BJ (cell line): ENCODE data around the gene ABHD8. TPM values are rescaled to one million over a fixed set of nuclear protein-coding genes. Genes with fewer than 3 reads are reported as not detected.

ENCODE experiments used
- CTCF ChIA-PET: fragments of 350-600 bp; formaldehyde crosslinking; extraction: SDS; loops from one replicate; lab custom pipeline; 2021; ENCODE audit warnings: antibody characterized with exemption, inconsistent platforms; lab: Yijun Ruan, JAX
- POLR2A ChIA-PET: fragments of 300-600 bp; sonication (Branson Sonifier 250); formaldehyde crosslinking; extraction: SDS; loops from one replicate; lab custom pipeline; 2021; ENCODE audit warnings: antibody characterized with exemption; lab: Charles Lee
- DNase-seq: peaks from one replicate; pipeline ENCODE4 v3.0.0-alpha.2; 2011; ENCODE audit warnings: low read depth
- H3K27me3 ChIP-seq: 2 replicates; pipeline ENCODE4 v1.6.0; 2011; ENCODE audit warnings: low read length; ENCODE audit not compliant: control insufficient read depth, insufficient read depth
- H3K36me3 ChIP-seq: 2 replicates; pipeline ENCODE4 v1.5.1; 2011; ENCODE audit warnings: low read length; ENCODE audit not compliant: control insufficient read depth, insufficient read depth
- H3K4me3 ChIP-seq: 2 replicates; pipeline ENCODE4 v1.5.1; 2011; ENCODE audit warnings: low read depth, mild to moderate bottlenecking, control low read depth, low read length
- CTCF ChIP-seq: IDR thresholded peaks from 2 replicates; pipeline ENCODE4 v1.5.1; 2011; ENCODE audit warnings: low read depth, mild to moderate bottlenecking, control low read depth, inconsistent platforms, low read length, moderate library complexity; ENCODE audit not compliant: insufficient read depth
- polyA plus RNA-seq: library from polyadenylated mRNA; depleted of rRNA; stranded (reverse); fragments of >200 nt; gene quantifications from 2 replicates; pipeline ENCODE4 v1.2.3, GENCODE V29; 2011

The ABHD8 gene
- polyA plus RNA-seq, 1 experiment: 11.0 TPM

DNA sequence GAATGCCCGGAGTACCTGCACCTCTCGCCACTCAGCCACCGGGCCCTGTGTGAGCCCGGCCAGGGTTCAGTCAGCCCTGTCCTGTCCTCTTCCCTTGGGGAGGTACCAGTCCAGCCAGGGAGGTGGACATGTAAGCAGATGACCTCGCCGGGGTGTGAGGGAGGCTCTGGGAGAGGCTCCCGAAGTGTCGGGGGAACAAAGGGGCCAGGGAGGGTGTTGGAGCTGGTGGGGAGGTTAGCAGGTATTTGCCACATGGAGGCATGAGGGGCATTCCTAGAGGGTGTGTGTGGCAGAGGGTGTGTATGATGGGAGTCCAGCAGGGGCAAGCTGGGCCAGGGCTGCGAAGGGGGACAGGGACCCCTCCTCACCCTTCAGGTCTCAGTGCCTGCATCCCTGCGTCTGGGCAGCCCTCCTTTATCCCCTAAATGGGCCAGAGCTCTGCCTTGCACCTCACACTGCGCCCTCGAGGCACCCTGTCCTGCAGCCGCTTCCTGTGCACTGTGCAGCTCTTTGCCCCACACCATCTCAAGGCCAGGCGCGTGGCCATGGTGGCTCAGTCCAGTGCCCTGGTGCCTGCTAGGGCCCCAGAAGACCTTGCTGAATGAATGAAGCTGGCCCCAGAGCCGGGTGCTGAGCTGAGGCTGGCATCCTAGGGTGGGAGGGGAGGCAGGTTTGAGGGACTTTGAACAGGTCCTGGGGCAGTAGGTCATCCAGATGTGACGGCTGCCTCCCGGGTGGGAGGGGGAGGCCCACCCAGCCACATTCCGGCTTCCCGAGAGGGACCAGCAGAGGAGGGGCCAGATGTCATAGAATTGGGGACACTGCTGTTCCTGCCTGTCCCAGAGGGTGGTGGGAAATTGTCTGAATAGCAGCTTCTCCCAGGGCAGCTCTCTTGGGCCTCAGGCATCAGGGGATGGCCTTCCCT lies 9.2 kb upstream of the ABHD8 start:
- DNase-seq: no peak
- Histone ChIP-seq H3K4me3 (no peak overlapping the region), H3K27me3 (no peaks in the 10 kb centered on the region), H3K36me3 (peaks cover 16% of the 10 kb centered on the region)
- no peak for TF ChIP-seq CTCF
- ChIA-PET CTCF (interaction anchor here (1.0 to 1.1 kb wide), 2 partner anchors 73 kb away, joined by 3 to 5 read pairs; no protein-coding TSS in a partner anchor), POLR2A (no interaction called here)

- TF ChIP-seq CTCF: no peak
- ChIA-PET POLR2A (no interaction called here), CTCF (interaction anchor here (1.1 kb wide), 1 partner anchor 74 kb away, joined by 5 read pairs; no protein-coding TSS in a partner anchor)
- no peak overlapping the region for H3K4me3 ChIP-seq
- no peak for DNase-seq
- H3K27me3 ChIP-seq: no peaks in the 10 kb centered on the region
- peaks cover 16% of the 10 kb centered on the region for H3K36me3 ChIP-seq
Observed at GRCh38 chr19:17311455-17312188, 8.4 kb upstream of the ABHD8 start.

GRCh38 chr19:17309965-17310461 lies 6.8 kb upstream of the ABHD8 start:
- ChIA-PET CTCF (no interaction called here), POLR2A (no interaction called here)
- TF ChIP-seq CTCF: no peak
- peaks cover 10% of the 10 kb centered on the region for H3K36me3 ChIP-seq
- no peaks in the 10 kb centered on the region for H3K27me3 ChIP-seq
- no peak for DNase-seq
- peak overlapping the region; percentile 83 for H3K4me3 ChIP-seq

- Histone ChIP-seq H3K36me3 (peaks cover 6% of the 10 kb centered on the region), H3K27me3 (no peaks in the 10 kb centered on the region), H3K4me3 (peak within 1 kb of the TSS; percentile 83)
- CTCF ChIA-PET: interaction anchor here (1.1 kb wide), 1 partner anchor 14 kb away, joined by 4 read pairs; no protein-coding TSS in a partner anchor
- peak; percentile 99 for DNase-seq
- POLR2A ChIA-PET: interaction anchor here (0.6 to 0.7 kb wide), 3 partner anchors 42 to 253 kb away, joined by 3 to 16 read pairs (median 3); partner anchors contain the start of gene BABAM1
- TF ChIP-seq CTCF: no peak
Observed at GRCh38 chr19:17309198-17309964, 6.2 kb upstream of the ABHD8 start, which contains the start of gene DDA1. Gene DDA1 (plus strand): TSS chr19:17309563. CDS start chr19:17309655, 92 bp downstream.
